T follicular helper cell (primary cell): Measurements from ENCODE around the gene MED31.
A peak's percentile ranks its signal among the peaks of the same experiment; 100 is the strongest.
"Not testable (repeated sequence)": the region's sequence is repeated elsewhere in the genome, so short reads cannot be mapped to it uniquely, and the experiment has no call there.

Source experiments
- DNase-seq: peaks from one replicate; pipeline ENCODE4 v3.0.0-alpha.2; 2020; ENCODE audit warnings: low read depth

The MED31 gene

GRCh38 chr17:6677158-6677831 is 25.9 kb upstream of the MED31 start:
- no peak for DNase-seq

GRCh38 chr17:6676802-6677157 is 25.4 kb upstream of the MED31 start:
- no peak for DNase-seq

- DNase-seq: no peak
These were observed 23.9 kb upstream of the MED31 start for GRCh38 chr17:6675201-6675825.

GRCh38 chr17:6674586-6674985 is 23.2 kb upstream of the MED31 start:
- no peak for DNase-seq

GRCh38 chr17:6671431-6671830 is 20.0 kb upstream of the MED31 start:
- DNase-seq: no peak

- DNase-seq: no peak
These were observed 19.6 kb upstream of the MED31 start for GRCh38 chr17:6670999-6671398.

- no peak for DNase-seq
These were observed 19.2 kb upstream of the MED31 start for GRCh38 chr17:6670571-6670970.

- DNase-seq: no peak
These were observed 18.2 kb upstream of the MED31 start for GRCh38 chr17:6669479-6670212.

GRCh38 chr17:6668727-6669425 is 17.5 kb upstream of the MED31 start:
- no peak for DNase-seq

GRCh38 chr17:6668219-6668618 is 16.8 kb upstream of the MED31 start:
- no peak for DNase-seq

GRCh38 chr17:6667516-6667915 is 16.1 kb upstream of the MED31 start:
- DNase-seq: no peak

GRCh38 chr17:6666557-6666956 is 15.2 kb upstream of the MED31 start:
- DNase-seq: no peak

- DNase-seq: no peak
These were observed 14.7 kb upstream of the MED31 start for GRCh38 chr17:6666077-6666521.

- not testable (repeated sequence) for DNase-seq
These were observed 11.8 kb upstream of the MED31 start for GRCh38 chr17:6663200-6663599.

GRCh38 chr17:6661464-6661848 is 10.1 kb upstream of the MED31 start:
- DNase-seq: no peak

- DNase-seq: no peak
These were observed 9.5 kb upstream of the MED31 start for GRCh38 chr17:6660805-6661463.

GRCh38 chr17:6660101-6660500 is 8.7 kb upstream of the MED31 start:
- DNase-seq: no peak

- DNase-seq: not testable (repeated sequence)
These were observed 7.0 kb upstream of the MED31 start for GRCh38 chr17:6658411-6658810.

GRCh38 chr17:6657633-6658287 is 6.4 kb upstream of the MED31 start:
- no peak for DNase-seq

- peak; percentile 46 for DNase-seq
These were observed 5.6 kb upstream of the MED31 start for GRCh38 chr17:6656797-6657632.
